Measurements from ENCODE around the gene ZNF556.

The ZNF556 gene

GRCh38 chr19:2927032-2927430 lies 59.9 kb downstream of the ZNF556 start:
- Histone ChIP-seq H3K9me3 (ENCODE audit: severe bottlenecking) (no peaks in the 10 kb centered on the region), H3K36me3 (ENCODE audit: low read depth) (no peaks in the 10 kb centered on the region), H3K27ac (ENCODE audit: poor library complexity, severe bottlenecking) (no peak overlapping the region), H3K4me3 (ENCODE audit: severe bottlenecking) (no peak overlapping the region), H3K27me3 (ENCODE audit: insufficient read depth, poor library complexity, severe bottlenecking) (no peaks in the 10 kb centered on the region), H3K4me1 (ENCODE audit: insufficient read depth, poor library complexity, severe bottlenecking) (peaks cover 11% of the 10 kb centered on the region)
- TF ChIP-seq, protein P1, sequence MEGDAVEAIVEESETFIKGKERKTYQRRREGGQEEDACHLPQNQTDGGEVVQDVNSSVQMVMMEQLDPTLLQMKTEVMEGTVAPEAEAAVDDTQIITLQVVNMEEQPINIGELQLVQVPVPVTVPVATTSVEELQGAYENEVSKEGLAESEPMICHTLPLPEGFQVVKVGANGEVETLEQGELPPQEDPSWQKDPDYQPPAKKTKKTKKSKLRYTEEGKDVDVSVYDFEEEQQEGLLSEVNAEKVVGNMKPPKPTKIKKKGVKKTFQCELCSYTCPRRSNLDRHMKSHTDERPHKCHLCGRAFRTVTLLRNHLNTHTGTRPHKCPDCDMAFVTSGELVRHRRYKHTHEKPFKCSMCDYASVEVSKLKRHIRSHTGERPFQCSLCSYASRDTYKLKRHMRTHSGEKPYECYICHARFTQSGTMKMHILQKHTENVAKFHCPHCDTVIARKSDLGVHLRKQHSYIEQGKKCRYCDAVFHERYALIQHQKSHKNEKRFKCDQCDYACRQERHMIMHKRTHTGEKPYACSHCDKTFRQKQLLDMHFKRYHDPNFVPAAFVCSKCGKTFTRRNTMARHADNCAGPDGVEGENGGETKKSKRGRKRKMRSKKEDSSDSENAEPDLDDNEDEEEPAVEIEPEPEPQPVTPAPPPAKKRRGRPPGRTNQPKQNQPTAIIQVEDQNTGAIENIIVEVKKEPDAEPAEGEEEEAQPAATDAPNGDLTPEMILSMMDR (IDR thresholded peaks at IDR 0.05; ENCODE audit: poor library complexity, severe bottlenecking): no peak
- ATAC-seq (ENCODE audit: low read depth) (no peak), DNase-seq (ENCODE audit: low spot score) (no peak)

Data from RWPE2 (cell line).